Activated naive CD8-positive, alpha-beta T cell treated with anti-CD3 and anti-CD28 coated beads, Interleukin-2, amount 50 U/mL, for 16 hours (primary cell): ENCODE data around the gene CNTRL.
"Not testable (repeated sequence)": the region's sequence is repeated elsewhere in the genome, so short reads cannot be mapped to it uniquely, and the experiment has no call there.

ENCODE experiments used
- DNase-seq: peaks from one replicate; pipeline ENCODE4 v3.0.0-alpha.2; 2020; ENCODE audit warnings: low read depth, low spot score

The CNTRL gene

GRCh38 chr9:121133104-121133816 lies 58.5 kb downstream of the CNTRL start:
- DNase-seq: peak; percentile 15

GRCh38 chr9:121135642-121136041 lies 60.9 kb downstream of the CNTRL start:
- no peak for DNase-seq

- no peak for DNase-seq
Measured at GRCh38 chr9:121138561-121138960, 63.8 kb downstream of the CNTRL start.

- no peak for DNase-seq
Measured at GRCh38 chr9:121138973-121139372, 64.2 kb downstream of the CNTRL start.

GRCh38 chr9:121140162-121140561 lies 65.4 kb downstream of the CNTRL start:
- no peak for DNase-seq

- no peak for DNase-seq
Measured at GRCh38 chr9:121141306-121141705, 66.6 kb downstream of the CNTRL start.

- no peak for DNase-seq
Measured at GRCh38 chr9:121141706-121142105, 67.0 kb downstream of the CNTRL start.

- DNase-seq: no peak
Measured at GRCh38 chr9:121143771-121144170, 69.0 kb downstream of the CNTRL start.

- DNase-seq: no peak
Measured at GRCh38 chr9:121144482-121144881, 69.7 kb downstream of the CNTRL start.

GRCh38 chr9:121150188-121150587 lies 75.4 kb downstream of the CNTRL start:
- no peak for DNase-seq

- no peak for DNase-seq
Measured at GRCh38 chr9:121153642-121154041, 78.9 kb downstream of the CNTRL start.

GRCh38 chr9:121154782-121155181 lies 80.0 kb downstream of the CNTRL start:
- DNase-seq: no peak

GRCh38 chr9:121156263-121156731 lies 81.5 kb downstream of the CNTRL start:
- no peak for DNase-seq

GRCh38 chr9:121157939-121158338 lies 83.2 kb downstream of the CNTRL start:
- no peak for DNase-seq

- no peak for DNase-seq
Measured at GRCh38 chr9:121160025-121160424, 85.3 kb downstream of the CNTRL start.

GRCh38 chr9:121168052-121168451 lies 93.3 kb downstream of the CNTRL start:
- DNase-seq: no peak

- DNase-seq: no peak
Measured at GRCh38 chr9:121169094-121169601, 94.4 kb downstream of the CNTRL start.

- no peak for DNase-seq
Measured at GRCh38 chr9:121171236-121171635, 96.5 kb downstream of the CNTRL start.

- DNase-seq: no peak
Measured at GRCh38 chr9:121172726-121173487, 98.2 kb downstream of the CNTRL start.

- no peak for DNase-seq
Measured at GRCh38 chr9:121173501-121173900, 98.7 kb downstream of the CNTRL start.

GRCh38 chr9:121178676-121179372 lies 104.1 kb downstream of the CNTRL start:
- DNase-seq: no peak

GRCh38 chr9:121179373-121179721 lies 104.6 kb downstream of the CNTRL start:
- DNase-seq: not testable (repeated sequence)
